Measurements from ENCODE around the gene PTPRJ. TPM values are rescaled to one million over a fixed set of nuclear protein-coding genes. Genes with fewer than 3 reads are reported as not detected.

Gene PTPRJ
- total and polyA plus RNA-seq, 2 of the 4 experiments (the other 2 are of a cell fraction) = 5.6 to 14.9 TPM

DNA sequence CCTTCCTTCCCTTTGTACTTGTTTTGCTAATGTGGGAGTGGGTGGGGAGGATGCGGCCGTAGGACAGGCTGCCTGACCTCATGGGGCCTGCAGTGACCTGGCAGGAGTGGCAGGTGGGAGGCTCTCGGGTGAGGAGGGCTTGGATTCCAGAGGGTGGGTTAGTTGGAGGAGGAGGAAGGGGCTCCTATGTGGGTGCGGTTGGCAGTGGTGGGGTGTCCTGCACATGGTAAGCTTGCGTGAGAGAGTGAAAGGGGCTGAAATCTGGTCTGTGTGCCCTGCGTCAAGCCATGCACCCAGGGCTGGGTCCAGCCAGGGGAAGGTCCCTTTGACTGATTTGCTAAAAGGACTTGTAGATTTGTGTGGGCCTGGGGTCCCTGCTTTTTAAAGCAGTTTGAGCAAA is 145.5 kb downstream of the PTPRJ start:
- H2BK20ac ChIP-seq (ENCODE audit: low read depth, low read length) = no peak overlapping the region
- ATAC-seq (ENCODE audit: low read depth) (no peak), DNase-seq (no peak)
- intact Hi-C loops (cut with micrococcal nuclease) = no loop called here
- no peak overlapping the region for H3K56ac ChIP-seq (ENCODE audit: extremely low read depth, insufficient read depth, low read length)
- no peak overlapping the region for H2AK9ac ChIP-seq (replicated peaks; ENCODE audit: low read depth, low read length, poor library complexity)
- H2BK120ac ChIP-seq (ENCODE audit: low read depth, low read length) = no peak overlapping the region
- H2AK5ac ChIP-seq (ENCODE audit: low read depth, low read length) = no peak overlapping the region
- H3K9me3 ChIP-seq (ENCODE audit: control insufficient read depth, insufficient read depth, low read length) = no peaks in the 10 kb centered on the region
- in situ Hi-C loops (cut with MboI; ENCODE audit: low sequenced_read_pairs) = no loop called here
- no peaks in the 10 kb centered on the region for H4K20me1 ChIP-seq (ENCODE audit: insufficient read depth, low read length)
- H3K18ac ChIP-seq (ENCODE audit: low read depth, low read length) = no peak overlapping the region
- POLR2A ChIA-PET (ENCODE audit: unreplicated experiment) = no interaction called here
- H4K91ac ChIP-seq (ENCODE audit: insufficient read depth, low read depth, low read length) = no peak overlapping the region
- H3K9me1 ChIP-seq (ENCODE audit: insufficient read depth, low read length) = peaks cover 27% of the 10 kb centered on the region
- H3K4me2 ChIP-seq (ENCODE audit: low read depth, low read length) = no peak overlapping the region
- no CpG with 5 or more reads among the region's 6 CpGs for WGBS, 2 experiments (ENCODE audit: extremely low coverage in 2 of 2, insufficient read length in 1 of 2)
- H3K4ac ChIP-seq (ENCODE audit: low read depth, low read length) = no peak overlapping the region
- peaks cover 9% of the 10 kb centered on the region in 2 experiments; a peak in 3 of 4 replicates for H3K79me1 ChIP-seq (ENCODE audit: low read depth in 1 of 2, low read length in 2 of 2)
- no peak overlapping the region for H3K23ac ChIP-seq (ENCODE audit: low read depth, low read length)
- H2AFZ ChIP-seq (replicated peaks; ENCODE audit: low read length, poor library complexity) = no peak overlapping the region
- H2BK5ac ChIP-seq (ENCODE audit: low read depth, low read length, poor library complexity, severe bottlenecking) = no peak overlapping the region
- no peaks in the 10 kb centered on the region for H3K27me3 ChIP-seq (ENCODE audit: control insufficient read depth, insufficient read depth, low read length)
- H3K4me1 ChIP-seq (ENCODE audit: control insufficient read depth, insufficient read depth, low read length) = no peaks in the 10 kb centered on the region
- H3K14ac ChIP-seq (replicated peaks; ENCODE audit: low read depth, low read length) = no peak overlapping the region
- no peak overlapping the region for H4K8ac ChIP-seq (ENCODE audit: low read depth in 2 of 2, low read length in 2 of 2)
- no TSS peak for BruUV-seq (replicated peaks)
- no peak overlapping the region for H2BK15ac ChIP-seq (ENCODE audit: low read depth, low read length)
- TF ChIP-seq, protein P1, sequence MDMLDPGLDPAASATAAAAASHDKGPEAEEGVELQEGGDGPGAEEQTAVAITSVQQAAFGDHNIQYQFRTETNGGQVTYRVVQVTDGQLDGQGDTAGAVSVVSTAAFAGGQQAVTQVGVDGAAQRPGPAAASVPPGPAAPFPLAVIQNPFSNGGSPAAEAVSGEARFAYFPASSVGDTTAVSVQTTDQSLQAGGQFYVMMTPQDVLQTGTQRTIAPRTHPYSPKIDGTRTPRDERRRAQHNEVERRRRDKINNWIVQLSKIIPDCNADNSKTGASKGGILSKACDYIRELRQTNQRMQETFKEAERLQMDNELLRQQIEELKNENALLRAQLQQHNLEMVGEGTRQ (IDR thresholded peaks at IDR 0.05; ENCODE audit: low read depth, low read length) = no peak
- TF ChIP-seq MAZ (IDR thresholded peaks at IDR 0.05; ENCODE audit: borderline replicate concordance, low read depth, low read length) = no peak
- TF ChIP-seq RAD21 (IDR thresholded peaks at IDR 0.05; ENCODE audit: low read length) = no peak
- no peak overlapping the region for H3K9ac ChIP-seq (ENCODE audit: low read depth, low read length)
- H3K36me3 ChIP-seq (ENCODE audit: control insufficient read depth, insufficient read depth, low read length) = peaks cover 33% of the 10 kb centered on the region
- H3K27ac ChIP-seq (ENCODE audit: insufficient read depth, low read length) = no peak overlapping the region
- dilution Hi-C loops (cut with HindIII; ENCODE audit: low sequenced_read_pairs, unreplicated experiment) = no loop called here
- no peak overlapping the region for H4K5ac ChIP-seq (ENCODE audit: low read depth, low read length)
- CTCF ChIA-PET = no interaction called here
- H3K4me3 ChIP-seq (ENCODE audit: insufficient read depth, low read depth, low read length) = no peak overlapping the region
